Measurements from ENCODE around the gene IFTAP.

IFTAP gene

GRCh38 chr11:36586543-36586942, 7.8 kb upstream of the IFTAP start:
- no peak overlapping the region for H3K18ac ChIP-seq (ENCODE audit: low read length)
- H3K4me3 ChIP-seq (ENCODE audit: low read length): no peak overlapping the region
- H3K79me2 ChIP-seq (ENCODE audit: control insufficient read depth, insufficient read depth, low read length): no peaks in the 10 kb centered on the region
- no peak overlapping the region for H2BK15ac ChIP-seq (replicated peaks; ENCODE audit: low read depth)
- no peak overlapping the region for H2BK120ac ChIP-seq (ENCODE audit: low read depth, low read length)
- H3K4ac ChIP-seq (ENCODE audit: low read depth, low read length): no peak overlapping the region
- H3K23ac ChIP-seq (ENCODE audit: low read length): no peak overlapping the region
- H3K36me3 ChIP-seq (ENCODE audit: control insufficient read depth, insufficient read depth, low read length): no peaks in the 10 kb centered on the region
- no peaks in the 10 kb centered on the region for H3K79me1 ChIP-seq (ENCODE audit: low read length)
- H3K9ac ChIP-seq (ENCODE audit: low read length): no peak overlapping the region
- no peak overlapping the region for H4K8ac ChIP-seq (ENCODE audit: low read depth, low read length)
- DNase-seq: no peak
- no peak overlapping the region for H2AK5ac ChIP-seq (ENCODE audit: low read length)
- H3K4me1 ChIP-seq (ENCODE audit: control insufficient read depth, low read depth, low read length): no peaks in the 10 kb centered on the region
- no peak overlapping the region for H3K56ac ChIP-seq (ENCODE audit: low read length)
- H3K4me2 ChIP-seq (ENCODE audit: low read length): no peak overlapping the region
- no peak overlapping the region for H4K5ac ChIP-seq (ENCODE audit: low read length)
- no peak overlapping the region for H3K27ac ChIP-seq (ENCODE audit: low read depth, low read length)
- H2BK5ac ChIP-seq (ENCODE audit: low read length): no peak overlapping the region
- H3K27me3 ChIP-seq (ENCODE audit: insufficient read depth, low read length, poor library complexity): no peaks in the 10 kb centered on the region

- Histone ChIP-seq H3K4me1 (ENCODE audit: control insufficient read depth, low read depth, low read length) (no peaks in the 10 kb centered on the region), H3K79me1 (ENCODE audit: low read length) (no peaks in the 10 kb centered on the region), H2BK5ac (ENCODE audit: low read length) (no peak overlapping the region), H2AK5ac (ENCODE audit: low read length) (no peak overlapping the region), H2BK15ac (replicated peaks; ENCODE audit: low read depth) (no peak overlapping the region), H4K8ac (ENCODE audit: low read depth, low read length) (no peak overlapping the region), H3K79me2 (ENCODE audit: control insufficient read depth, insufficient read depth, low read length) (no peaks in the 10 kb centered on the region), H3K18ac (ENCODE audit: low read length) (no peak overlapping the region), H3K27me3 (ENCODE audit: insufficient read depth, low read length, poor library complexity) (no peaks in the 10 kb centered on the region), H3K4me2 (ENCODE audit: low read length) (no peak overlapping the region), H3K23ac (ENCODE audit: low read length) (no peak overlapping the region), H3K36me3 (ENCODE audit: control insufficient read depth, insufficient read depth, low read length) (no peaks in the 10 kb centered on the region), H3K4ac (ENCODE audit: low read depth, low read length) (no peak overlapping the region), H3K56ac (ENCODE audit: low read length) (no peak overlapping the region), H3K27ac (ENCODE audit: low read depth, low read length) (no peak overlapping the region), H3K4me3 (ENCODE audit: low read length) (no peak overlapping the region), H3K9ac (ENCODE audit: low read length) (no peak overlapping the region), H2BK120ac (ENCODE audit: low read depth, low read length) (no peak overlapping the region), H4K5ac (ENCODE audit: low read length) (no peak overlapping the region)
- DNase-seq: no peak
- no CpG with 5 or more reads among the region's 1 CpG for WGBS (ENCODE audit: extremely low coverage, insufficient coverage, low lambda C conversion rate)
These were observed 6.2 kb upstream of the IFTAP start for GRCh38 chr11:36588099-36588498.

- H3K36me3 ChIP-seq (ENCODE audit: control insufficient read depth, insufficient read depth, low read length): no peaks in the 10 kb centered on the region
- WGBS (ENCODE audit: extremely low coverage, insufficient coverage, low lambda C conversion rate): no CpG with 5 or more reads among the region's 4 CpGs
These were observed 3.8 kb upstream of the IFTAP start for GRCh38 chr11:36590513-36590912.

GRCh38 chr11:36591433-36591832, 2.9 kb upstream of the IFTAP start:
- no peak overlapping the region for H3K27ac ChIP-seq (ENCODE audit: low read depth, low read length)
- no peak overlapping the region for H3K23ac ChIP-seq (ENCODE audit: low read length)
- no peak overlapping the region for H3K18ac ChIP-seq (ENCODE audit: low read length)
- no peak overlapping the region for H3K4ac ChIP-seq (ENCODE audit: low read depth, low read length)
- H3K79me1 ChIP-seq (ENCODE audit: low read length): no peaks in the 10 kb centered on the region
- no peak overlapping the region for H2BK5ac ChIP-seq (ENCODE audit: low read length)
- H3K4me1 ChIP-seq (ENCODE audit: control insufficient read depth, low read depth, low read length): no peaks in the 10 kb centered on the region
- no peak overlapping the region for H3K56ac ChIP-seq (ENCODE audit: low read length)
- H3K36me3 ChIP-seq (ENCODE audit: control insufficient read depth, insufficient read depth, low read length): no peaks in the 10 kb centered on the region
- no peak overlapping the region for H4K5ac ChIP-seq (ENCODE audit: low read length)
- no peak overlapping the region for H2AK5ac ChIP-seq (ENCODE audit: low read length)
- H3K4me2 ChIP-seq (ENCODE audit: low read length): no peak overlapping the region
- no peaks in the 10 kb centered on the region for H3K27me3 ChIP-seq (ENCODE audit: insufficient read depth, low read length, poor library complexity)
- no peak overlapping the region for H4K8ac ChIP-seq (ENCODE audit: low read depth, low read length)
- no peak overlapping the region for H3K9ac ChIP-seq (ENCODE audit: low read length)
- H2BK120ac ChIP-seq (ENCODE audit: low read depth, low read length): no peak overlapping the region
- no peak overlapping the region for H2BK15ac ChIP-seq (replicated peaks; ENCODE audit: low read depth)
- H3K4me3 ChIP-seq (ENCODE audit: low read length): no peak overlapping the region
- no peak for DNase-seq
- H3K79me2 ChIP-seq (ENCODE audit: control insufficient read depth, insufficient read depth, low read length): no peaks in the 10 kb centered on the region
- no CpG with 5 or more reads among the region's 1 CpG for WGBS (ENCODE audit: extremely low coverage, insufficient coverage, low lambda C conversion rate)

More at GRCh38 chr11:36590513-36590912, 3.8 kb upstream of the IFTAP start:
- no peak overlapping the region for H2BK120ac ChIP-seq (ENCODE audit: low read depth, low read length)
- no peaks in the 10 kb centered on the region for H3K4me1 ChIP-seq (ENCODE audit: control insufficient read depth, low read depth, low read length)
- no peak overlapping the region for H3K18ac ChIP-seq (ENCODE audit: low read length)
- no peak overlapping the region for H2BK5ac ChIP-seq (ENCODE audit: low read length)
- no peak overlapping the region for H3K27ac ChIP-seq (ENCODE audit: low read depth, low read length)
- H3K27me3 ChIP-seq (ENCODE audit: insufficient read depth, low read length, poor library complexity): no peaks in the 10 kb centered on the region
- H3K9ac ChIP-seq (ENCODE audit: low read length): no peak overlapping the region
- no peak overlapping the region for H4K5ac ChIP-seq (ENCODE audit: low read length)
- no peak overlapping the region for H3K56ac ChIP-seq (ENCODE audit: low read length)
- no peak overlapping the region for H4K8ac ChIP-seq (ENCODE audit: low read depth, low read length)
- H2AK5ac ChIP-seq (ENCODE audit: low read length): no peak overlapping the region
- H3K23ac ChIP-seq (ENCODE audit: low read length): no peak overlapping the region
- H3K4ac ChIP-seq (ENCODE audit: low read depth, low read length): no peak overlapping the region
- no peaks in the 10 kb centered on the region for H3K79me2 ChIP-seq (ENCODE audit: control insufficient read depth, insufficient read depth, low read length)
- no peak overlapping the region for H2BK15ac ChIP-seq (replicated peaks; ENCODE audit: low read depth)
- no peak for DNase-seq
- H3K4me2 ChIP-seq (ENCODE audit: low read length): no peak overlapping the region
- no peak overlapping the region for H3K4me3 ChIP-seq (ENCODE audit: low read length)
- no peaks in the 10 kb centered on the region for H3K79me1 ChIP-seq (ENCODE audit: low read length)

- H3K4me1 ChIP-seq (ENCODE audit: control insufficient read depth, low read depth, low read length): no peaks in the 10 kb centered on the region
- H3K27me3 ChIP-seq (ENCODE audit: insufficient read depth, low read length, poor library complexity): no peaks in the 10 kb centered on the region
- H3K79me2 ChIP-seq (ENCODE audit: control insufficient read depth, insufficient read depth, low read length): no peaks in the 10 kb centered on the region
- H3K27ac ChIP-seq (ENCODE audit: low read depth, low read length): no peak overlapping the region
- H4K5ac ChIP-seq (ENCODE audit: low read length): no peak overlapping the region
- H2BK5ac ChIP-seq (ENCODE audit: low read length): no peak overlapping the region
- H3K23ac ChIP-seq (ENCODE audit: low read length): no peak overlapping the region
- no peak overlapping the region for H3K56ac ChIP-seq (ENCODE audit: low read length)
- H3K4me3 ChIP-seq (ENCODE audit: low read length): no peak overlapping the region
- no peak overlapping the region for H3K4me2 ChIP-seq (ENCODE audit: low read length)
- no peak overlapping the region for H3K18ac ChIP-seq (ENCODE audit: low read length)
- H2BK15ac ChIP-seq (replicated peaks; ENCODE audit: low read depth): no peak overlapping the region
- no peak for DNase-seq
- H2AK5ac ChIP-seq (ENCODE audit: low read length): no peak overlapping the region
- H3K79me1 ChIP-seq (ENCODE audit: low read length): no peaks in the 10 kb centered on the region
- H4K8ac ChIP-seq (ENCODE audit: low read depth, low read length): no peak overlapping the region
- H3K9ac ChIP-seq (ENCODE audit: low read length): no peak overlapping the region
- H2BK120ac ChIP-seq (ENCODE audit: low read depth, low read length): no peak overlapping the region
- H3K36me3 ChIP-seq (ENCODE audit: control insufficient read depth, insufficient read depth, low read length): no peaks in the 10 kb centered on the region
- H3K4ac ChIP-seq (ENCODE audit: low read depth, low read length): no peak overlapping the region
These were observed 2.6 kb downstream of the IFTAP start for GRCh38 chr11:36596880-36597279.

GRCh38 chr11:36598051-36598450, 3.7 kb downstream of the IFTAP start, which contains the start of gene RAG2:
TSS of gene RAG2 (minus strand) at chr11:36598236. CDS start at chr11:36594168, 4,068 bp downstream.
- no CpG with 5 or more reads among the region's 2 CpGs for WGBS (ENCODE audit: extremely low coverage, insufficient coverage, low lambda C conversion rate)

More at GRCh38 chr11:36598051-36598450, 3.7 kb downstream of the IFTAP start, which contains the start of gene RAG2:
- H2BK15ac ChIP-seq (replicated peaks; ENCODE audit: low read depth): no peak within 1 kb of the TSS
- H3K4me3 ChIP-seq (ENCODE audit: low read length): no peak within 1 kb of the TSS
- H3K79me1 ChIP-seq (ENCODE audit: low read length): no peaks in the 10 kb centered on the region
- H3K79me2 ChIP-seq (ENCODE audit: control insufficient read depth, insufficient read depth, low read length): no peaks in the 10 kb centered on the region
- no peak within 1 kb of the TSS for H3K4me2 ChIP-seq (ENCODE audit: low read length)
- H3K18ac ChIP-seq (ENCODE audit: low read length): no peak within 1 kb of the TSS
- H3K27me3 ChIP-seq (ENCODE audit: insufficient read depth, low read length, poor library complexity): no peaks in the 10 kb centered on the region
- no peak within 1 kb of the TSS for H2BK5ac ChIP-seq (ENCODE audit: low read length)
- no peak within 1 kb of the TSS for H2AK5ac ChIP-seq (ENCODE audit: low read length)
- no peak within 1 kb of the TSS for H2BK120ac ChIP-seq (ENCODE audit: low read depth, low read length)
- H3K23ac ChIP-seq (ENCODE audit: low read length): no peak within 1 kb of the TSS
- H3K4me1 ChIP-seq (ENCODE audit: control insufficient read depth, low read depth, low read length): no peaks in the 10 kb centered on the region
- no peak within 1 kb of the TSS for H3K27ac ChIP-seq (ENCODE audit: low read depth, low read length)
- H3K4ac ChIP-seq (ENCODE audit: low read depth, low read length): no peak within 1 kb of the TSS
- no peak within 1 kb of the TSS for H4K5ac ChIP-seq (ENCODE audit: low read length)
- DNase-seq: no peak
- no peak within 1 kb of the TSS for H3K9ac ChIP-seq (ENCODE audit: low read length)
- H4K8ac ChIP-seq (ENCODE audit: low read depth, low read length): no peak within 1 kb of the TSS
- H3K56ac ChIP-seq (ENCODE audit: low read length): no peak within 1 kb of the TSS
- no peaks in the 10 kb centered on the region for H3K36me3 ChIP-seq (ENCODE audit: control insufficient read depth, insufficient read depth, low read length)

Data from mesendoderm (in vitro differentiated cells).